Stimulated activated CD8-positive, alpha-beta memory T cell treated with anti-CD3 and anti-CD28 coated beads, Interleukin-12 subunit alpha, Interleukin-12 subunit beta, amount 100 ng/mL, for 24 hours (primary cell): ENCODE measurements around the gene TMEM203.

Experiments
- DNase-seq: peaks from one replicate; pipeline ENCODE4 v3.0.0-alpha.2; 2020; ENCODE audit errors: extremely low read depth

TMEM203 gene

DNA sequence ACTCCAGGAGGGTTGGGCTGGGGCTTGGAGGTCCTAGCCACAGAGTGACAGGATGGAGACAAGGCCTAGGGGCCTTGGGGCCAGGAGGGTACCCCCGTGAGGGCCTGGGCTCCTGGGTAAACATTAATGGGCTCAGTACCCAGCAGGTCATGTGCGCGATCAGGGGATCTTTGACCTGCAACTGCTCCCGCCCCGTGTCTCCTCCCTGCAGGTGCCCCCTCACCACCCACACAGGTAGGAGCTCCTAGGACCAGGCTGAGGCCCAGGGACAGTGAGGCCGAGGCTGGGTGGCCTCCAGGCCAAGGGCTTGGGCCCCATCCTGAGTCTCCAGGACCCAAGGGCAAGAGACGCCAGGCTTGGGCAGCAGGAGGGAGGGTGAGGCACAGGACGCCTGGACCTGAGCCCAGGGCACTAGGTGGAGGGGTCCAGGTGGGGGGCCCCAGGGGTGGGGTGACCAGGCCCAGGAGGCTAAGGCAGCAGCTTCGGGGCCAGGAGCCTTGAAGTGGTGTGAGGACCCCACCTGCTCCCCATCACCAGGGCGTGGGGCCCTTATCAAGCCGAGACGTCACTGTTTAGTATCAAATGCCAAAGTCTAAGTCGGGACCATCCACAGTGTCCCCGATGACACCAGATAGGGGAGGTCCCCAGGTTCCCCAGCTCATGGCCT is 25.4 kb upstream of the TMEM203 start, which contains the start of gene SLC34A3:
SLC34A3 (plus strand) TSS at position 197 of the 667 bp plus-strand sequence. CDS start 802 bp downstream, outside the sequence.
- DNase-seq = no peak

DNA sequence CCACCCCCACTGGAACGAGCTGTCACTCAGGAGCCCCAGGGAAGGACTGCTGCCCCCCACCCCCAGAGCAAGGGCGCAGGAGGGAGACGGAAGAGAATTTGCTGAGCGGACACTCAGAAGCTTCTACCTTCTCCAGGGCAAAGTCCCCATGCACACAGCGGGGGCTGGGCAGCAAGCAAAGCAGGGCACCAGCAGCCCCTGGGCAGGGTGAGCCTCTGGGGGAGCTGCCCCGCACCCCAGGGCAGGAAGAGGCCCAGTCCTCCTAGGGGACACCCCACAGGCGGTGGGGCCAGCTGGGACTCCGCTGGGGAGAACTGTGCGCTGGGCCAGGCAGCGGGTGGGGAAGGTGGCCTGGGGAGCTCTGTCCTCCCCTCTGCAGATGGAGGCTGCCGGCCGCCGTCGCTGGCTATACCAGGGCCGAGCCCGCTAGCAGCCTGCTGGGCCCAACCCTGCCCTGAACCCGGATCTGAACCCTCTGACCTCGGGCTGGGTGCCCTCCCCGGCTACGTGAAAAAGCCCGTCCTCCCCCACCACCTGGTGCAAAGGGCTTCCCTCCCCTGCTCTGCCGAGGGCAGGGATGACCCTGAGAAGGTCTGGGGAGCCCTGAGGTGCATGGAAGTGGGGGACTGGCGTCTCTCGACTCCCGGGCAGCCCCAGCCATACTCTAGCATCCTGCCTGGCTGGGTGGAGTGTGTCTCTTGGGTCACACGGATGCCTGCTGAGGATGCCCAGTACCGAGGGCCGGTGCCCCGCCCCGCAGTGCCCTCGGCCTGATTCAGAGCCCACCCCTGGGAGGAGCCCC is 24.7 kb upstream of the TMEM203 start:
- DNase-seq = no peak

DNA sequence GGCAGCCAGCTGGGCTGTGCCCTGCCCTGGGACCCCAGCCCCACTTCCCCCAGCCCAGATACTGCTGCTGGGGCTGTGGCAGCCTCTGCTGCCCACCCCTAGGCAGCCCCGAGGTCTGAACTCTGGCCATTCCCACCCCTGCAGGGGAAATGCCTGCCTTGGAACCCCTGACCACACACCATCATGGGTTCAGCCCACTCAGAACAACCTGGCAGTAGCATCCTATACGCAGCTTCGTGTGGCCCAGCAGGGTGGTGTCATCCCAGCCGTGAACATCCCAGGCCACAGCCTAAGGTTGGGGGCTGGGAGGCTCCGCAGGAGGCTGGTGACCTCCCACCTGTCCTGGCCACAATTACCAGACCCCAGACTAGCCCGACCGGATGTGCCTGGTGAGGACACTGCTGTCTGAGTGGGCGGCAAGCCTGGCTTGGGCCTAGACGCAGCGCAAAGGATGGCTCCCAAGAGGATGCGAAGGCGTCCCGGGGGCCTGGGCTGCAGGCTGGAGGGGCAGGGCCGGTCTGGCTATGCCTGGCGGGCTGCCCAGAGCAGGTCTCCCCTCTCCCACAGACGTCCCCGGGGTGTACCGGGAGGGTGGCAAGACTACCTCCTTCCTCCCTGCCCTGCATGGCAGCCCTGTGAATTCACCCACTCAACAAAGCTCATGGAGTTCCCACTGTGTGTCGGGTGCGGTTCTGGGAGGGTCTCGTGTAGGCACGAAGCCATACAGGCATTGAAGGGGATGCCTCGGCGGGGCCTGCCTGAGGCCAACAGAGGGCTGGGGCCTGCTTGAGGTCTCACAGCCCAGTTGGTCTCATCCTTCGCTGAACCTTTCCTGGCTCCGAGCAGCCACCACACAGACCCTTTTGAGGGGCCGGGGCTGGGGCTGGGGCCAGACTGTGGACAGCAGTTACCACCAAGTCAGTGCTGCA is 23.8 kb upstream of the TMEM203 start:
- DNase-seq = no peak

DNA sequence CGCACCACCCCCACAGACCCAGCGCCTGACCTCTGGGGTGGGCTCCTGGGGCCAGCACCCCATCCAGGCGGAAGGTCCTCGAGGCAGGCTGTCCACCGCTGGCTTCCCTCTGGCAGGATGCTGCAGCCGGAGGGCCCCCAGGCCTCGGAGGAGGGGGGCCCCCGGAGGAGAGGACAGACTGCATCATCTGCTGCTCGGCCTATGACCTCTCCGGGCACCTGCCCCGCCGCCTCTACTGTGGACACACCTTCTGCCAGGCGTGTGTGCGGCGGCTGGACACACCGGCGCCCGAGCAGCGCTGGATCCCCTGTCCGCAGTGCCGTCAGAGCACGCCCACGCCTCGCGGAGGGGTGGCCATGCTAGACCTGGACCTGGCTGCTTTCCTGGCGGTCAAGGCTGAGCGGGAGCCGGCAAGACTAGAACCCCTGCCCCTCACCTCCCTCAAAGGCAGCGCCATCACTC is 23.1 kb upstream of the TMEM203 start:
- DNase-seq = no peak

DNA sequence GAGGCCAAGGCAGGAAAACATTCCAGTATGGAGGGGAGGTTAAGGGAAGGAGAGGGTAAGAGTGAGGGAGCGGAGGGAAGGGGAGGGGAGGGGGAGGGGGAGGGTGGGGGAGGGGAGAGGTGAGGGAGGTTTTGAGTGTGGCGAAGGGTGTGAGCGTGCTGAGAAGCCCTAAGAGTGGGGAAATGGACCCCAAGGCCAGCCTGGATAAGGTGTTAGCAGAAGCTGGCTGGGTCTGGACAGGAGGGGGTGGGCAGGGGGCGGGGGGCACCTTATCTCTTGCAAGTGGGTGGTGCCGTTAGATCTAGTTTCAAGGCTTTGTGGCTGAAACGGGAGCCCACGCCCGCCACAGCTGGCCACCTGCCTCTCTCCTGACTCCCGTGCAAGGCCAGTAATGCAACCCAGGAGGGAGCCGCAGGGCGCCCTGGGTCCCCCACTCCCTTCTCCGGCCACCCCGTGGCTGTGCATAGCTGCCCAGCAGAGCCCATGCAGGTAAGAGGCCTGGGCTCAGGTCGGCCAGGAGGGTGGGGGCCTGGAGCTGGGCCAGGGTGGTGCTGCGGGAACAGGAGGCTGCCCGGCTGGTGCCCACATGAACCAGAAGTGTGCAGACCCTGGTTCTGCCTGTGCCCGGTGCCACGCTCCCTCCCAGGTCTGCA is 22.5 kb upstream of the TMEM203 start:
- no peak for DNase-seq

DNA sequence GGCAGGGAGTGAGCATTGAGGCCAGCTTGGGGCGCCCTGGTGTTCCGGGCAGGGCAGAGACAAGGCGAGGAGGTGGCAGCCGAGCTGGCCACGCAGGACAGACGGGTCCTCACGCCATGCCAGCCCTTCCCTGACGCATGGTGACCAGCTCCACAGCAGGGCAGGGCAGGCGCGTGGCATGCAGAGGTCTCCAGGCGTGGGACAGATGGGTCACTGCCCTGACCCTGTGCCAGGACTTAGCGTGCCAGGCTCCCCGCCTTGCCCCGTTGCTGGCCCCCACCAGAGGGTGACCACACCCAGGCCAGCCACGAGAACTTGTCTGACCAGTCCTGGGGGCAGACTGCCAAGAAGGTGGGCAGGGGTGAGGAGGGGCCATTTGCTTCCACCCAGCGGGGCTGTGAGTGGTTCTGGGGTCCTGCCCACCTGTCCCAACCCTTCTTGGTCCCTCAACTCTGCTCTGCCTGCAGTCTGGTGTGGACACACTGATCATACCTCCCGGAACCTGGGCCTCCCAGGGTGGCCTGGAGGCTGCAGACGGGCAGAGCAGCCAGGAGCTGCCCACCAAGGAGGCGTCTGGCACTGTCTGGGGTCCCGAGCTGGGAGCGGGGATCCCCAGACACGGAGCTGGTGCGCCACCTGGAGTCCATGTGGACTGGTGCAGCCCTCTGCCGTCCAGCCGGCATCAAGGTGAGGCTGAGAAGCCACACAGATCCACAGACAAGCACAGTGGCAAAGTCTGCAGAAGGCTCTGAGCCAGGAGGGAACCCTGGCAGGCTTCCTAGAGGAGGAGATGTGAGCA is 21.8 kb upstream of the TMEM203 start, which contains the start of gene RNF224:
RNF224 (plus strand) TSS at position 449 of the 799 bp plus-strand sequence. CDS start 834 bp downstream, outside the sequence.
- DNase-seq = peak; percentile 54

DNA sequence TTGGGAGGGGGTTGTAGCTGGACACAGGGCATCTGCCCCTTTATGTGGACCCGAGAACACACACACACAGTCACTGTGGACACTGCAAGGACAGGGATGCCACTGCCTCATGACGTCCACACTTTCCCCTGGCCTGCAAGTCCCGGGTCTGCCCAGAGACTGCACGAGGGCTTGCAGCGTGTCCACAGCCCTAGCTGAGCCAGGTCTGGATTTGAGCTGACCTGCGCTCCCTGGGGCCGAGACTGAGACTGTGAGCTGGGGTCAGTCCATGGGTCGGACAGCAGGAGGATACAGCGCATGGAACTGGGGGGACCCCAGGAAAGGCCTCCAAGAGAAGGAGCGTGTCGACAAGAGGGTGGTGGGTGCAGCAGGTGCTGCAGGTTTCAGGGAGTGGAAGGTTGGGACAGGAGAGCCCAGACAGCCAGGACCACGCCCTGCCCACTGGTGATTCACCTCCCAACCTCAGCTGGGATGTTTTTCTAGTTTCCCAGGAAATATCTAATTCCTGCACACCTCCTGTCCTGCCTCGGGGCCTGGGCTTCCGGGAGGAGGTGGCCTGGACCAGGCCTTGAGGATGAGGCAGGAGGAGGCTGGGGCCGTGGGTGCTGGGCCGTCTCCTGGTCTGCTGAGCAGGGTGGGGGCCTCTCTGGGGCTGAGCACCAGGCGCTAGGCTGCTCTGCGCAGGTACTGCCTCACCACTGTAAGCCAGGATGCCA is 21.0 kb upstream of the TMEM203 start:
- DNase-seq = no peak

DNA sequence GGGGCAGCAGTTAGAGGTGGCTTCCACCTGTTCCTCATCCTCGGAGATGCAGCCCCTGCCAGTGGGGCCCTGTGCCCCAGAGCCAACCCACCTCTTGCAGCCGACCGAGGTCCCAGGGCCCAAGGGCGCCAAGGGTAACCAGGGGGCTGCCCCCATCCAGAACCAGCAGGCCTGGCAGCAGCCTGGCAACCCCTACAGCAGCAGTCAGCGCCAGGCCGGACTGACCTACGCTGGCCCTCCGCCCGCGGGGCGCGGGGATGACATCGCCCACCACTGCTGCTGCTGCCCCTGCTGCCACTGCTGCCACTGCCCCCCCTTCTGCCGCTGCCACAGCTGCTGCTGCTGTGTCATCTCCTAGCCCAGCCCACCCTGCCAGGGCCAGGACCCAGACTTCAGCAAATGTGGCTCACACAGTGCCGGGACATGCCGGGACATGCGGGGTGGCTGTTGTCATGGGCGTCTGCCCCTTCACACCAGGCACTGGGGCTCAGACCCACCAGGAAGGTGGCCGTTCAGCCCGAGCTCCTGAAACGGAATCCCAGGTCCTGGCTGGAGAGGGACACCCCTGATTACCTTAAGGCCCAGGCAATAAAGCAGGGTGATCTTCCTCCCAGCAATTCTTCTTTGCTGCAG is 20.4 kb upstream of the TMEM203 start:
- DNase-seq = no peak

DNA sequence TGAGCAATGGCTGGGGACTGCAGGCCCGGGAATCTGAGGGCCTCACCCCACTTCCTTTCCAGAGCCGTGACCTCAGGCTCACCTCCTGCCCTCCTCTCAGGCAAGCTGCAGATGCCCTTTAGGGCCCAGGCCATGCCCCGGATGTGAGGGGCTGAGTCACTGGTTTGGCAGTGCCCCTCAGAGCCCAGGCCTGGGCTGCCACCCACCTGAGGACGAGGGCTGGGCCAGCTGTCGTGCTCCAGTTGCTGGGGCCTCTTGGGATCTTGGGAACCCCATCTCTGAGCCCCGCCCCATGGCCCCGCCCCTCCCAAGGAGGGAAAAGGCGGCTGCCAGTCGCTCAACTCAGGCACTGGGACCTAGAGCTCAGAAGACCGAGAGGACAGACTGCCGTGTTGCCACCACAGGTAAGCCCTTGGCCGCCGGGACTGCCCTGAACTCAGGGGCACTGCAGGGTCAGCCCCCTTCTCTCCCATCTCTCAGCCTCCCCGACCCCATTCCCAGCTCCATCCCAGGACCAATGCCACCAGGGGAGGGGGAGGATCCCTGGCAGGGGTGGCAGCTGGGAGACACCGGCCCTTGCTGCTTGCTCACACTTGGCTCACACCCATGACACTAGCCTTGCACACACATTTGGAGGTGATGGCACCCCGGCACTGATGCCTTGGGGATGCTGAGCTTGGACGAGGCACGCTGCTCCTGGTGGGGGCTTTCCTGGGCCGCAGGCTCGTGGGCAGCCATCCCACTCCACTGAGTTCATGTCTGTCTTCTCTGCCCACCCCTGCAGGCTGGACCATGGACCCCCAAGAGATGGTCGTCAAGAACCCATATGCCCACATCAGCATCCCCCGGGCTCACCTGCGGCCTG is 19.6 kb upstream of the TMEM203 start, which contains the start of gene CYSRT1:
CYSRT1 (plus strand) TSS at position 345 of the 865 bp plus-strand sequence; CDS start at position 793, 448 bp downstream.
- no peak for DNase-seq

DNA sequence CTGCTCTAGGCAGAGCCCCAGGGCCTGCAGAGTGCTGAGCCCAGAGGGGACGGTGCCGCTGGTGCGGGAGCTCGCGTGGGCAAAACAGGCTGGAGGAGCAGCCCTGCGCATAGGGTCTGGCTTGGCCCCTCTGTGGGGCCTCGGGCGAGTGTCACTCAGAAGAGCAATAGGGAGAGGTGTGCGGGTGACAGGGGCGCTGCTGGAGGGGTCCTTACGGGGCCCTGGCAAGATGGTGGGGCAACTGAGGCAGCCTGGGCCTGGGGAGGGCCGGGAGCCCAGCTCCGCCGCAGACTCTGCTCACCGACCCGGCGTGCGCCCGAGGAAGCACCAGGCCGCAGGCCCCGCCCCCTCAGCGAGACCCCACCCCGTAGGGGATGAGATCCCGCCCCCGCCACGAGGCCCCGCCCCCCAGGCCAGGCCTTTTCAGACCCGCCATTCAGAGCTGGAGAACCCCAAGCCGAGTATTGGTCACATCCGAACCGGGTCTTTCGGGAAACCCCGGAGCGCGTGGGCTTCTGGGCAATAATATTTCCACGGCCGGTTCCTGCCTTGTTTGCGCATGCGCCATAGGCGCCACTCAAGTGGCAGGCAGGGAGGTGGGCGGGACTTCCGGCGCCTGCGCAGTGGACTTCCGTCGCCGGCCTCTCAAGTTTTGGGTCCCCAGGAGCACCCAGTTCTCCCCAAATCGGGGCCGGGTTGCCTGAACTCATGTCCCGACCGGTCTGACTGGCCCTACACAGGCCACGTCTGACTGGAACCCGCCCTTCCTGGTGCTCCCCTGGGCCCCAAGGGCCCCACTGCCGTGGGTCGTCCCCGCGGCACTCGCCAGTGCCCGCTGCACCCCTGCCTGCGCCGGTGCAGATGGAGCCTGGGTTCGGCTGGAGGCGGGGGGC is 17.9 kb upstream of the TMEM203 start:
- DNase-seq = peak; percentile 94

DNA sequence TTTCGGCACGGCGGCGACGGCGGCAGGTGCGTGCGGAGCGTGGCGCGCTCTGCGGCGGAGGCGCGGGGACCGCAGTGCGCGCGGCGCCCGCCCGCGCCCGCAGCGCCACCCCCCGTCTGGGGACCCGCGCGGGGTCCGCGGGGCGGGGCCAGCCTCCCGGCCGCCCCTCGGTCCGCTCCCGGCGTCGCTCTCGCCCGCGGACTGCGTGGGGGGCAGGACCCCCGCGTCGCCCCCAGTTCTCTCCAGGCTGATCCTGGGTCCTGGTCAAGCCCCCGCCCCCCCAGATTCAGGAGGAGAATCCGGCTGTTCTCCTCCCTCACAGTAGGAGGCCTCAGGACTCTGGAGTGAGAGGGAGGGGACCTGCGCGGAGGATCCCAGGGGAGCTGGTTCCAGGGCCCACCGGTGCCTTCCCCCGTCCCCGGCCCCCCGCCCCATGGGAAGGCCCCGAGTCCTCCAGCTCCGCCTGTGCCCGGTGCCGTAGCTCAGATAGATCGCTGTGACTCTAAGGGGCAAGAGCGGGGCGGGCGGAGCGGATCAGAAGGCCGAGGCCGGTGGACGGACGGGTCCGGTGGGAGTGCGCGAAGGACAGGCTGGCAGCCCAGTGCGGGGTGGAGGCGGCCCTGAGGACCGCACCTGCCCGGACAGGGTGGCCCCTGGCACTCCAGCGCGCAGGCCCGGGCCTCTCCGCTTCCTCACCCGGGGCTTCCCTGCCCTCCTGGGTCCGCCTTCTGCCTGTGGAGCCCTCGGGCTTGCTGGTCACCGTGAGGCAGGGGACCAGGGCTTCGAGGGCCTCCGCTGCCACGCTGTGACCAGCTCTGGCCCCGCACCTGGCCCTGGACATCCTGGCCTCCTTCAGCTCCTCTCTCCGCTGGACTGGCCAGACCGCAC is 17.0 kb upstream of the TMEM203 start, which contains the start of gene RNF208:
RNF208 (minus strand) TSS at position 51 of the 888 bp plus-strand sequence. CDS start 1,028 bp downstream, outside the sequence.
- no peak for DNase-seq

DNA sequence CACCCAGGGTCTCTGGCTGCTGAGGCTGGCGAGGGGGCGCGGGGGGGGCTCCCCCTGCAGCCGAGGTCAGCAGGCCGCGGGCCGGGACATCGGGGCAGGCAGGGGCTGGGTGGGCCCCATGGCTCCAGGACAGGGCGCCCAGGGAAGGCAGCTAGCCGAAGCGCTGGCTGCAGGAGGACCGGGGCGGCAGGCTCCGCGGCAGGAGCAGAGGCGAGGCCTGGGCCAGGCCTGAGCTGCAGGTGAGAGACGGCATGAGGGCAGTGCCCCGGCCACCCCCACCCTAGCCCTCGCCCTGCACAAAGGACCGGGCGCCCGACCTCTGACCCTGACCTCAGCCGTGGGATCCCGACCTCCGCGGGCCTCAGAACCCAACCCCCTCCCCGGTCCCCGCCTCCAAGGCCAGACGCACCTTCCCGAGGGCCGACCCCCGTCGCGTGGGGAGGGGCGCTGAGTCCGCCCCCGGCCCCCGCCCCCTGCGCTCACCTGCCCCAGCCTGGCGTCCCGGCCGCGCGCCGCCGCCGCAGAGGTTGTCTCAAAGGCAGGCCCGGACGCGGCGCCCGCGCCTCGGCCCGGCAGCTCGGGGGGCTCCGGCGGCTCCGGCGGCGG is 16.2 kb upstream of the TMEM203 start:
- no peak for DNase-seq

DNA sequence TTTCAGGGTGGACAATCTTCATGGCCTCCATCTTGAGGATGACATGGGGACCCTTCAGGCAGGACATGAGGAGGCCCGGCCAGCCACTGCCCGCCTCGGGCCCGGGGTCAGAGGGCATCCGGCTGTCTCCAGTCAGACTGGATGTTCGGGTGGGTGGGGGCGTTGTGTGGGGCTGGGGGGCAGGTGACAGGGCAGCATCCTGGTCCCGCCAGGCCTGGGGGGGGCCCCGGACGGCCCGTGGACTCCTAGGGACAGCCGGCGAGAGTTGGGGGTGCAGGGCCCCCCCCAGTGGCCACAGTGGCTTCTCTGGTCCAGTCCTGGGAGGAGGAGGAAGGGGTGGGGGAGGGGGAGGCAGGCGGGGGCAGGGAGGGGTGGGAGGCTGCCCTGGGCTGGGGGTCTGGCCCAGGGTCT is 15.7 kb upstream of the TMEM203 start:
- no peak for DNase-seq

DNA sequence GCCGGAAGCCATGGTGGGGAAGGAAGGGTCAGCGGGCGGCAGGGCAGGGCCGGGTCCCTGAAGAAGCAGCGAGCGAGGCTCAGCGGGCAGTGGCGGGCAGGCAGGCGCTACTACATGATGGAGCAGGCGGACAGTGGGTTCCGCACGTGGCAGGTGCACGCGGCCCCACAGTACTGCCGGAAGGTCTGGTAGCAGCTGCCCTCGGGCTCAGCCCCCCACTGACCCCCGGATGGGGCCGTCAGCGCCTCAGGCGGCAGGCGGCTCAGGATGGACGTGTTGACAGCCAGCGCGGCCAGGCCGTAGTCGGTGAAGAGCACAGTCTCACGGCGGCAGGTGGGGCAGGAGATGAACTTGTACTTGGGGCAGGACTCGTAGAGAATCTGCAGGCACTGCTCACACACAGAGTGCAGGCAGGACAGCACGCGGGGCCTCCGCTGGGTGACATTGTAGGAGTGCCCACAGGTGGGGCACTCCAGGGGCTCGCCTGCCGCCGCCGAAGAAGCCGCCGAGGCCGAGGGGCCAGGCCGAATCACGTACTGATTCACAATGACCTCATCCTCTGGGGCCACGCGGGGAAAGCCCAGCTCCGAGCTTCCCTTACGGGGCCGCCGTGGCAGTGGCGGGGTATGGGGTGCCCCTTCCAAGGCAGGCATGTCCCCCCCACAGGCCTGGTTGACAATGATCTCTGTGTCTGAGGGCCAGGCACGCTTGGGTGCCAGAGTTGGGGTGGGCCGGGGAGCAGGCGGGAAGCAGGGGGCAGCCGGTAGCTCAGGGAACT is 15.1 kb upstream of the TMEM203 start:
- no peak for DNase-seq
